DOHH2 (cell line): ENCODE results near the gene CYTH3.
"Not testable (repeated sequence)": the region's sequence is repeated elsewhere in the genome, so short reads cannot be mapped to it uniquely, and the experiment has no call there.

ENCODE experiments used
- H3F3A ChIP-seq: fragments of 200-600 bp; sonication (generic), shearing (Covaris generic); 2 replicates; pipeline ENCODE4 v1.6.0; 2016; ENCODE audit warnings: antibody characterized with exemption, mild to moderate bottlenecking; ENCODE audit not compliant: control insufficient read depth, insufficient read depth
- H3K27ac ChIP-seq: fragments of 200-600 bp; sonication (generic); 2 replicates; pipeline ENCODE4 v1.5.1; 2014; ENCODE audit warnings: low read depth, mild to moderate bottlenecking, low read length, moderate library complexity
- H3K27me3 ChIP-seq: fragments of 200-600 bp; sonication (generic); 2 replicates; pipeline ENCODE4 v1.6.1; 2014; ENCODE audit warnings: mild to moderate bottlenecking, low read length, mixed read lengths; ENCODE audit not compliant: control insufficient read depth
- H3K36me3 ChIP-seq: fragments of 200-600 bp; sonication (generic); 2 replicates; pipeline ENCODE4 v1.6.1; 2014; ENCODE audit warnings: mild to moderate bottlenecking, low read length, moderate library complexity, mixed read lengths; ENCODE audit not compliant: control insufficient read depth
- H3K4me1 ChIP-seq: fragments of 200-600 bp; sonication (generic); 2 replicates; pipeline ENCODE4 v1.6.1; 2014; ENCODE audit warnings: mild to moderate bottlenecking, low read length, mixed read lengths; ENCODE audit not compliant: control insufficient read depth
- H3K4me2 ChIP-seq: fragments of 200-600 bp; sonication (generic); 2 replicates; pipeline ENCODE4 v1.6.0; 2014; ENCODE audit warnings: mild to moderate bottlenecking, low read length, moderate library complexity
- H3K4me3 ChIP-seq: fragments of 200-600 bp; sonication (generic); 2 replicates; pipeline ENCODE4 v1.5.1; 2014; ENCODE audit warnings: mild to moderate bottlenecking, low read length, mixed read lengths
- H3K79me2 ChIP-seq: fragments of 200-600 bp; sonication (generic); 2 replicates; pipeline ENCODE4 v1.6.1; 2014; ENCODE audit warnings: mild to moderate bottlenecking, low read length, mixed read lengths; ENCODE audit not compliant: control insufficient read depth
- H3K9me2 ChIP-seq: fragments of 200-600 bp; sonication (generic); replicated peaks from 2 replicates; pipeline ENCODE4 v1.6.1; 2014; ENCODE audit warnings: mild to moderate bottlenecking, low read length, mixed read lengths; ENCODE audit not compliant: control insufficient read depth
- H3K9me3 ChIP-seq: fragments of 200-600 bp; sonication (generic); 2 replicates; pipeline ENCODE4 v1.6.1; 2014; ENCODE audit warnings: antibody characterized with exemption, low read length, mixed read lengths; ENCODE audit not compliant: control insufficient read depth, insufficient read depth
- H4K20me1 ChIP-seq: fragments of 200-600 bp; sonication (generic); 2 replicates; pipeline ENCODE4 v1.6.0; 2014; ENCODE audit warnings: low read depth, mild to moderate bottlenecking, antibody characterized with exemption, low read length, moderate library complexity; ENCODE audit not compliant: control insufficient read depth, insufficient read depth
- EZH2phosphoT487 ChIP-seq: fragments of 200-600 bp; sonication (generic); IDR thresholded peaks from 2 replicates; pipeline ENCODE4 v1.6.1; 2017; ENCODE audit warnings: borderline replicate concordance, mild to moderate bottlenecking, antibody characterized with exemption, low read length, moderate library complexity, mixed read lengths
- TF ChIP-seq, protein P1 (sequence below): fragments of 200-600 bp; sonication (generic); IDR thresholded peaks from one replicate; pipeline ENCODE4 v1.5.1; 2014; ENCODE audit warnings: antibody characterized with exemption, mild to moderate bottlenecking, low read depth, low read length; ENCODE audit not compliant: poor library complexity, severe bottlenecking

The CYTH3 gene

DNA sequence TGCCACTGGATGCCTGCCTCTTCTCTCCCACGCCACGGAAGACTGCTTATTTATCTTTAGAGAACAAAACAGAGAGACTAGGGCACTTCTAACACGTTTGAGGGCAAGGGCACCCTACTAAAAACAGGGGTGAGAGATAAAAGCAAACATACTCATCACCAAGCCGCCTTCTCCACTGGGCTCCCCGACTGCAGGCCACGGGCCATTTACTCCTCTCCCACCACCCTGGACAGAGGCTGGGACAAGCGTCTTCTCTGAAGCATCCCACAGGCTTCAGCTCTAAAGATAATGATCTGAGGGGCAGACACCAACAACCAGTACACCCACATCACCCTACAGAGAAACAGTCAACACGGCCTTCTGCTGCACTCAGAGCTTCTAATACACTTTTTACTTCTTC is 78.7 kb downstream of the CYTH3 start:
- Histone ChIP-seq H3K9me2 (no peaks in the 10 kb centered on the region), H3K9me3 (no peaks in the 10 kb centered on the region), H3K79me2 (no peaks in the 10 kb centered on the region), H3K4me3 (no peak overlapping the region), H3K4me2 (no peak overlapping the region), H3K27me3 (peaks cover 12% of the 10 kb centered on the region), H3K27ac (no peak overlapping the region), H4K20me1 (no peaks in the 10 kb centered on the region), H3K36me3 (no peaks in the 10 kb centered on the region), H3K4me1 (no peaks in the 10 kb centered on the region), H3F3A (no peaks in the 10 kb centered on the region)
- TF ChIP-seq, protein P1, sequence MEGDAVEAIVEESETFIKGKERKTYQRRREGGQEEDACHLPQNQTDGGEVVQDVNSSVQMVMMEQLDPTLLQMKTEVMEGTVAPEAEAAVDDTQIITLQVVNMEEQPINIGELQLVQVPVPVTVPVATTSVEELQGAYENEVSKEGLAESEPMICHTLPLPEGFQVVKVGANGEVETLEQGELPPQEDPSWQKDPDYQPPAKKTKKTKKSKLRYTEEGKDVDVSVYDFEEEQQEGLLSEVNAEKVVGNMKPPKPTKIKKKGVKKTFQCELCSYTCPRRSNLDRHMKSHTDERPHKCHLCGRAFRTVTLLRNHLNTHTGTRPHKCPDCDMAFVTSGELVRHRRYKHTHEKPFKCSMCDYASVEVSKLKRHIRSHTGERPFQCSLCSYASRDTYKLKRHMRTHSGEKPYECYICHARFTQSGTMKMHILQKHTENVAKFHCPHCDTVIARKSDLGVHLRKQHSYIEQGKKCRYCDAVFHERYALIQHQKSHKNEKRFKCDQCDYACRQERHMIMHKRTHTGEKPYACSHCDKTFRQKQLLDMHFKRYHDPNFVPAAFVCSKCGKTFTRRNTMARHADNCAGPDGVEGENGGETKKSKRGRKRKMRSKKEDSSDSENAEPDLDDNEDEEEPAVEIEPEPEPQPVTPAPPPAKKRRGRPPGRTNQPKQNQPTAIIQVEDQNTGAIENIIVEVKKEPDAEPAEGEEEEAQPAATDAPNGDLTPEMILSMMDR = no peak
- TF ChIP-seq EZH2phosphoT487 = no peak

DNA sequence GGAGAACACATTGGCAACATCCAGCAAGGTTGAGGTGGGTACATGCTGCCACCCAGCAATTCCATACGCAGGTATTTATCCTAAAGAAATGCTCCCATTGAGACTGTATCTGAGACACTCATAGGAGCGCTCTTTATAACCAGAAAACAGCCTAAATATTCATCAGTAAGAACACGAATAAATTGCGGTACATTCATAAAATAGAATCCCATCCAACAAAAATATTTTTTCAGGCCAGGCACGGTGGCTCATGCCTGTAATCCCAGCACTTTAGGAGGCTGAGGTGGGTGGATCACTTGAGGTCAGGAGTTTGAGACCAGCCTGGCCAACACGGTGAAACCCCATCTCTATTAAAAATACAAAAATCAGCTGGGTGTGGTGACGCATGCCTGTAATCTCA is 81.9 kb downstream of the CYTH3 start:
- not testable (repeated sequence) for H3K79me2 ChIP-seq, H3K9me3 ChIP-seq, H3K4me2 ChIP-seq, H3K27me3 ChIP-seq, H4K20me1 ChIP-seq, H3K27ac ChIP-seq, H3F3A ChIP-seq, H3K4me3 ChIP-seq, H3K9me2 ChIP-seq, H3K36me3 ChIP-seq, H3K4me1 ChIP-seq

DNA sequence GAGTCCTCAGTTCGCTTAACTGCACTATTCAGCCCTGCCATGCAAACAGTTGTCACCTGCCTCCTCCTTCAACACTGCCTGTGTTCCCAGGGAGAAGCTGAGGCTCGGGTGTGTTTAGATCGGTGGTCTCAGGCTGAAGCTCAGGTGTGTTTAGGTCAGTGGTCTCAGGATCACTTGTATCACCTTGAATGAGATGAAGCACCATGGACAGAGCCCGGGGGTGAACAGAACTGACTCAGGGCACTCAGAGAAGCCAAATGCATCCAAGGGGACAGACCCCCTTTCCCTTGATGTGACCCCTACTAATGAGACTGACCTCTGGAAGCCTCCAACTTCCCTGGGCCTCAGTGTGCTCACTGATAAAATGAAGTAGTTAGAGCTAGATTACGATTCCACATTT is 84.0 kb downstream of the CYTH3 start:
- Histone ChIP-seq H3K36me3 (no peaks in the 10 kb centered on the region), H3K4me1 (no peaks in the 10 kb centered on the region), H3K79me2 (no peaks in the 10 kb centered on the region), H3F3A (no peaks in the 10 kb centered on the region), H3K9me3 (no peaks in the 10 kb centered on the region), H3K27ac (no peak overlapping the region), H4K20me1 (no peaks in the 10 kb centered on the region; the same call in 1 of the 2 replicates), H3K4me3 (no peak overlapping the region), H3K9me2 (no peaks in the 10 kb centered on the region), H3K27me3 (no peaks in the 10 kb centered on the region), H3K4me2 (no peak overlapping the region)
- TF ChIP-seq EZH2phosphoT487 = no peak
- TF ChIP-seq, protein P1 = no peak

DNA sequence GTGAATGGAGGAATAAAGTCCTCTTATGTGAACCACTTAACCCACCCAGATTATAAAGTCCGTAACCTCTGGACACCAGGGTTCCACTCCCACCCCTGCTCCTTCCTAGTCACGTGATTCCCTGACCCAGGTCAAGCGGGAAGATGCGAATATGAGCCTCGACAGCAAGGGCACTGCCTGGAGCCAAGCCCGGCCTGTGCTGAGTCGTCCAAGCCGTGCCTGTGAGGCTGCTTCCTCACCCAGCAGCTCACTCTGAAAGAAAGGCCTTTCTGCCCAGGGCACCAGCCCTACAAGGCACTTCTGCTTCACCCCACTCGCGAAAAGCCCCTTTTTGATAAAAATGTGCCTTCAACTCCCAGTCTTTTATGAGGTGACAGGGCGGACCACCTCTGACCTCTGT is 85.8 kb downstream of the CYTH3 start:
- H3F3A ChIP-seq = no peaks in the 10 kb centered on the region
- H3K4me3 ChIP-seq = no peak overlapping the region
- H3K9me3 ChIP-seq = no peaks in the 10 kb centered on the region
- H3K4me1 ChIP-seq = no peaks in the 10 kb centered on the region
- H3K27ac ChIP-seq = no peak overlapping the region
- no peaks in the 10 kb centered on the region for H3K36me3 ChIP-seq
- H4K20me1 ChIP-seq = no peaks in the 10 kb centered on the region; the same call in 1 of the 2 replicates
- H3K79me2 ChIP-seq = no peaks in the 10 kb centered on the region
- TF ChIP-seq EZH2phosphoT487 = no peak
- TF ChIP-seq, protein P1 = no peak
- H3K4me2 ChIP-seq = no peak overlapping the region
- peaks cover 4% of the 10 kb centered on the region; the same call in 1 of the 2 replicates for H3K27me3 ChIP-seq
- H3K9me2 ChIP-seq = no peaks in the 10 kb centered on the region
